Activated CD4-positive, alpha-beta T cell treated with anti-CD3 and anti-CD28 coated beads, Interleukin-2, amount 50 U/mL, for 24 hours (primary cell): ENCODE results near the gene GNG2.

Experiments used
- DNase-seq, 2 donors: peaks; one replicate each; pipeline ENCODE4 v3.0.0-alpha.2; 2020; ENCODE audit warnings: low read depth in 1 of 2, low spot score in 1 of 2

The GNG2 gene

DNA sequence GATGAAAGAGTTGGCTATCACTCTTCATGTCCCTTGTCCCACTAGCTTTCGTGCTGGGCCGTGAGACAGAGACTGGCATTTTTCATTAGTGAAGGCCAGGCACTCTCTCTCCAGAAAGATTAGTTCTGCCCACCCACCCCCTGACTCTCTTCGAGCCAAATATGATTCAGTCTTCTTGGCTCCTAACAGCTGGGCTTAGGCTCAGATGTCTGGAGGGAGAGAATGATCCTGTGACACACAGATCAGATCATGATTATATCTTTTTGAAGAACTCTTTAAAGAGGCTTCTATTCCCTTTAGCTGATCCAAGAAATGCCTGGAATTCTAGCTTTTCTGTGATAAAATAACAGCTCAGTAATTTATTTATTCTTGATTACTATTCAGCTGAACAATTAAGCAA lies 5.2 kb upstream of the GNG2 start:
- DNase-seq: no peak

- no peak for DNase-seq
Measured at GRCh38 chr14:51856792-51857296, 3.6 kb upstream of the GNG2 start.

- DNase-seq: no peak
Measured at GRCh38 chr14:51859131-51859530, 1.3 kb upstream of the GNG2 start.

DNA sequence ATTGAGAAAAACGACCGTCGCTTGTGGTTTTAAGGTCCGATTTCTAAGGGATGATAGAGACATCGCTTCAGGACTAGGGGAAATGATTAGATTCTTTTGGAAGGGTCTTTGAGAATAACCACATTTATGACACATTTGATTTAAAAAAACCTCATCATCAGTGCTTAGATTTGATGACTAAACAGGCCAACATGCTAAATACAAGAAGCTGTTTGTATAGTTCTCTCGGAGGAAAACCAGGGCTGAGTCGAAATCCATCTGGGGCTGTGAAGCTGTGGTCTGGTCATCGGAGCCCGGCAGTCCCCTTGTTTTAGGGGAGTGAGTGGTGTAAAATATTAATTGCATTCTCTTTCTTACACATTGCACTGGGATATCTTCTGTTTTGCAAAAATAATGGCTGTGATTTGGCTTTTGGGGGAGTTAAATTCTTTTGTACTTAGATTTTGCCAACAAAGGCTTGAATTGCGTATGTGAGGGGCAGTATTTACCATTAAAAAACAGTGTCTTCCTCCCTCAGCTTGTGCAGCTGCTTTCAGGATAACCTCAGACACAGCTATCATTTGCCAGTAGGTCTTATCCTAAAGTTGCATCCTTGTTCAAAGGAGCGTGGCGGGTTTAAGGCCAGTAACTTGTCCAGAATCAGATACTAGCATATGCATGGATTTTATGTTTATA lies 550 bp downstream of the GNG2 start:
- DNase-seq: no peak

DNA sequence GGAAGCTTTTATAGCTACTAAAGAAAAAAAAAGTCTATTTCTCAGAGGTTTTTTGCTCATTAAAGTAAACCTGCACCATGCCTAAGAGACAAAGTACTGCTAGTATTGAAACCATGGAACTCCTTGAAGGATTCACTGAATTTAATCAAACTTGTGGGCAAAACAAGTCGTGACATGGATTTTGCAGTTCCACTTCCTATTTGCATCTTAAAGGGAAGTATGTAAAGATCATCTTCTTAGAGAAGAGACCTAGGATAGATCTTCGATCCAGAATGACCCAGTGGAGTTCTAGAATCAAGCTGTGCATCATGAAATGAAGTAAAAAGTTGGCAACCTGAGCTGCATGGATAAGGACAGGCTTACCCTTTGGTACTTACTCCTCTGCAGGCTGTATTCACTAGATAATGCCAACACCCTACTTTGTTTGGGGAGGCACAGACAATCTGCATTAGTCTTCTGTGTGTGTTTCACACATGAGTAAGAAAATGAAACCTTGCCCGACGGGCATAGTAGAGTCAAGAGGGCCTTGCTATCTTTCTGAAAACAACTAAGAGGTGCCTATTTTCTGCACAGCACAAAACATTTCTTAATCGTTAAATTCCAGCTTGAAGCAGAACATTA lies 1.9 kb downstream of the GNG2 start:
- peak in 1 of 2 donors; percentile 31 for DNase-seq

GRCh38 chr14:51862860-51863259 lies 2.4 kb downstream of the GNG2 start:
- DNase-seq: no peak

DNA sequence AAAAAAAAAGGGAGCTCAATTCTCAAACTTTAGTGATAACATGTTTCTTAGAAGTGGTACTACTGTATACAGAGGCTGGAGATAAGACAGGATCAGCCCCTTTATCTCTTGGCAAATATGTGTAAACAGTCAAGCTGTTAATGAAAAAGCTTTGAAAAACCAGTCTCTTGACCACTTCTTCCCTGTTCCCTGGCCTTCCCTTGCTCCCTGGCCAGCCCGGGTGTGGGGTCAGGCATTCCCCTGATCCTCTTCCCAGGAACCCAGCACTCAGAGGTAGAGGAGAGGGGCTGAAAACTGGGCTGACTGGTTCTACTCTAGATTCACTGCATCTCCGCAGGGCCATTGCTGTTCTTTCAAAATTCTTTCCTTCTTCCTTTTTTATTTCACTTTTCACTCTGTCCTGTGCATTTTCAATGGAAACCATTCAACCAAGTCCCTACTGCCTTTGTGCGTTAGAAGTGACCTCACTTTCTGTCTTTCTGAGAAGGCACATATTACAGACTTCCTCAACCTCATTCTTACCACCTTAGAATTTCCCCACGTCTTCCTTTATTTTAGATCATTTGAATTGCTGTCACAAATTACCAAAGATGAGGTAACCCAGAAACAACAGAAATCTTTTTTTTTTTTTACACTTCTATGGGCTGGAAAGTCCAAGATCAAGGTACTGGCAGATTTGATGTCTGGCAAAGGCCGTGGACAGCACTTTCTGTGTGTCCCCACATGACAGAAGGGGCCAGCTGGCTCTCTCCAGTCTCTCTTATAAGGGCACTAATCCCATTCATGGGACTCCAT lies 5.7 kb downstream of the GNG2 start:
- DNase-seq: no peak

DNA sequence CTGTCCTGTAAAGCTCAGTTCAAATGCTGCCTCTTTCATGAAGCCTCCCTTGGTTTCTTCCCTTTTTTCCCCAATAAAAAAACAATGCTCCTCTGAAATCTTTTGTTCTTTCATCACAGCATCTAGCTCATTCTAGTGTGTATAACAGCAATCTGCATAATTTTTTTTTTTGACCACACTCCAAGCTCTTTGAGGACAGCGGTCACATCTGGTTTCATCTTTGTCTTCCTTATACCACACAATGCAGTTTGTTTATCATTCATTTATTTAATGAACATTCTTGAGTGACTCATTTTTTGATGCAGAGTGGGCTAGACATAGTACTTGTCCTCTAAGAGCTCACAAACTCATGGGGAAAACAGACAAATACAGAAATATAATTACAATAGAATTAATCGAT lies 7.3 kb downstream of the GNG2 start:
- DNase-seq: no peak

DNA sequence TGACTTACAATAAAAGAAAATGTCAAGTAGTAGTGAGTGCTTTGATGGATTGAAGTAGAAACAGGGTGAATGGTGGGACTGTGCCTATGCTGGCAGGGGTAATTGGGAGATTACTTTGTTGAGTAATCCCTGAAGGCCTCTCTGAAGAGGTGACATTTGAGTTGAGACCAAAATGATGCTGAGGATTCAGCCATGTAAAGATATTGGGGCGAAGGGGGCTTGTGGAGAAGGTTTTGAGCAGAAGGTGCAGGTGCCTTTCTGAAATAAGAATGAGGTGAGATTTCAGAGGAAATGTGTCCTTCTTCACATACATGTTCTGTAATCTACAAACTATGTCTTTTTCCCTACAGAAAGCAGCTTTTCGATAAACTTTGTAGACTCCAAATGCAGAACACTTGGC lies 8.0 kb downstream of the GNG2 start:
- no peak for DNase-seq

DNA sequence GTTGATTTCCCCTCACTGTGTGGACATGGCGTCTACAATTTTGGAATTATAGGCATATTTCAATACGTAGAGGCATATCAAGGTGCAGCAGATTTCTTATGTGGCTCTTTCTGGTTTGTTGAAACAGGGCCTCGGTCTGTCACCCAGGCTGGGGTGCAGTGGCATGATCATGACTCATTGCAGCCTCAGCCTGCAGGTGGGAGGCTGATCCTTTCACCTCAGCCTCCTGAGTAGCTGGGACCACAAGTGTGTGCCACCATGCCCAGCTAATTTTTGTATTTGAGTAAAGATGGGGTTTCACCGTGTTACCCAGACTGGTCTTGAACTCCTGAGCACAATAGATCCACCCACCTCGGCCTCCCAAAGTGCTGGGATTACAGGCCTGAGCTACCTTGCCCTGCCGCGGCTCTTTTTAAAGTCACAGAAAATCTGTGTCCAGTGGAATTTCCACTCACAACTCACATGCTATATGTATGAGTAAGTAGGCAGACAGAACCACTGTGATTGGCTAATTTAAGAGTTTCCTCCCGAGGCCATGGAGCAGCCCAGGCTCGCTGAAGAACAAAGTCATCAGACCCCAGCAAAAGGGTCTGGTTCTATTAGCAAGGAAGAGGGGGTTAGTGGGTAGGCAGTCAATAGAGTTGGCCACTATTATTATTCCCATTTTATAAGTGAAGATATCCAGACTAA lies 9.1 kb downstream of the GNG2 start:
- DNase-seq: peak in 1 of 2 donors; percentile 31

DNA sequence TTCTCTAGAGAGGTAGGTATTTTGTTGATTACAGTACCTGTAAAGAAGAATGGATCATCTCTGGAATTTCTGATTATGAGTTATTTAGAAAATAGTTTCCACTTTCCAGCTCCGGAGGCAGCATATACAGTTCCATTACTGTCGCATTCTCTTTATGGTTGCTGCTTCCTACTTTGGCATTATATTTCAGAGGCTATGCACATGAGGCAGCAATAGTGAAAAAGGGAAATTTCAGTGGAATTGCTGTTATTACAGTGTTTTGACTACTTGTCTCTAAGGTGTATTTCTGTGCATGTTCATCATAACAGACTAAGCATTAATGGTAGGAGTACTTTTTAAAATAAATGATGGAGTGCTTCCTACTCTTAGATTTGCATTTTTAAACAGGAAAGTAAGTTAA lies 10.2 kb downstream of the GNG2 start:
- DNase-seq: no peak

DNA sequence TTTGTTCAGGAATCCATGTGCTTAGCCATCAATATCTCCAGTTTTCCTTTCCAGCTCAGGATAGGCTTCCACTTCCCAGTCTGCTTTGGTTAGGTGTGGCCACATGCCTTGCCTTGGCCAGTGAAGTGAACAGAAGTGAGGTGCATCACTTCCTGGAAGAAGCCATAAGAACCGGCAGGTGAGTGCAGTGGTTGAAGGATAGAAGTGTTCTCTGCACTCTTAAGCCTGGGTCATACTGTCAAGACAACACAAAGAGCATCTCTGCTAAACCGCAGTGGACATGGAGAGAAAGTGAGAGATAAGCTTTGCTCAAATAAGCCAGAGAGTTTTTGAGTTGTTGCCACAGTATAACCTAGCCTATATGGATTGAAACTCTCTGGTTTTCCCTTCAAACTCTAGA lies 11.4 kb downstream of the GNG2 start:
- DNase-seq: no peak

DNA sequence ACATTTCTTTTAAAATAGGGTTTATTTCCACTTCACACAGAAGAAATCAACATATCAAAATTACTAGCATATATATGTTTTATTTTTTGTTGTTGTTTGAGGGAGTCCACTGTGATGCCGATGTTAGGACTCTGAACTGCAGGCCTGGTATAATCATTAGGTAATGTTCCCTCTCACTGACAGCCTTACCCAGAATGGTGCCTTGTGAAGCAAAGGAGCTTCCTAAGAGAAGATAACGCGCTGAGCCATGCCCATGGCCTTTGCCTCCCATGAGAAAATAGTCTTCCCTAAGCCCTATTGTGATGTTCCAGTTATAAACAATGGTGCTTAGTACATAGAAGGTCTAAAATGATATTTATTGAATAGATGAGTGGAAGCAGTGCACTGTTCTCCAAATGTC lies 12.0 kb downstream of the GNG2 start:
- no peak for DNase-seq

GRCh38 chr14:51873221-51873893 lies 12.9 kb downstream of the GNG2 start:
- DNase-seq: peak in 1 of 2 donors; percentile 55

GRCh38 chr14:51877810-51878209 lies 17.4 kb downstream of the GNG2 start:
- DNase-seq: no peak

DNA sequence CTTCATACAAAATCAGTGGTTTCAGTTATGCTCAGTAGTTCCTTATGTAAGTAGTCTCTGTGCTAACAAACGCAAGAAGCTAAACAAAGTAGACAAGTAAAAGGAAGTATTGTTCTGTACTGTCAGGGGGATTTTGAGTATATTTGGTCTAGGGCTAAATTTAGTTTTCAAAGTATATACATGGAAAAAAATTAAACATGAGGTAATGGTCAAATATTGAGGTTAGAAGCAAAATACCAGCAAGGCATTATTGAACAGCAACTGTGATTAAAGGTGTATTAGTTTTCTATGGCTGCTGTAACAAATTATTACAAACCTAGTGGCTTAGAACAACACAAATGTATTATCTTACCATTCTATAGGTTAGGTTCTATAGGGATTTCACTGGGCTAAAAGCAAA lies 18.8 kb downstream of the GNG2 start:
- DNase-seq: no peak

GRCh38 chr14:51880835-51881580 lies 20.6 kb downstream of the GNG2 start:
- DNase-seq: no peak

DNA sequence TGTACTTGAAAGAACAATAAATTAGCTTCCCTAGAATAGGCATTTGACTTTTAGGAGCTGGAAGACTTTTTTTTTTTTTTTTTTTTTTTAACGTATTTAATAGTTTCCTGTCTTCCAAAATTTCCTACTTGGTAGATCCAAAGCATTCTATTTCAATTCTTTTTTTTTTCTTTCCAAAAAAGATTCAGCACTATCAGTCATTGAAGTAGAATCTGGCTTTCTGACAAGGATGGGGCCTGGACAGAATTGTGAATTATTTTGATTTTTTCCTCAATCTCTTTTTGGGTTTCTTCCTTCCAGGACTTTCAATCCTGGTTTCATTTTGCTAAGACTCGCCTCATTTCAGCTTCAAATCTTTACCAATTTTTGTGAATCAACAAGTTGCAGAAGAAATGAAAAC lies 21.2 kb downstream of the GNG2 start:
- DNase-seq: no peak

- no peak for DNase-seq
Measured at GRCh38 chr14:51883232-51883631, 22.8 kb downstream of the GNG2 start.
